Neural progenitor cell (in vitro differentiated cells): ENCODE data around the gene BRD1. TPM values are rescaled to one million over a fixed set of nuclear protein-coding genes. Genes with fewer than 3 reads are reported as not detected.

Source experiments
- DNase-seq: peaks from one replicate; pipeline ENCODE4 v3.0.0-alpha.2; 2016; ENCODE audit warnings: low spot score
- H2AFZ ChIP-seq: fragments of 200-600 bp; sonication (generic); replicated peaks from 2 replicates; pipeline ENCODE4 v1.6.1; 2016; ENCODE audit warnings: antibody characterized with exemption
- H3F3A ChIP-seq: fragments of 200-600 bp; sonication (generic); 2 replicates; pipeline ENCODE4 v1.6.1; 2016; ENCODE audit warnings: antibody characterized with exemption, low read depth
- H3K27ac ChIP-seq: fragments of 200-600 bp; sonication (generic); 2 replicates; pipeline ENCODE4 v1.5.1; 2016; ENCODE audit warnings: mild to moderate bottlenecking
- H3K27me3 ChIP-seq: fragments of 200-600 bp; sonication (generic); 2 replicates; pipeline ENCODE4 v1.6.1; 2016; ENCODE audit warnings: mild to moderate bottlenecking, moderate library complexity
- H3K36me3 ChIP-seq: fragments of 200-600 bp; sonication (generic); 2 replicates; pipeline ENCODE4 v1.5.1; 2016
- H3K4me1 ChIP-seq: fragments of 200-600 bp; sonication (generic); 2 replicates; pipeline ENCODE4 v1.6.1; 2016; ENCODE audit warnings: mixed run types
- H3K4me2 ChIP-seq: fragments of 200-600 bp; sonication (generic); 2 replicates; pipeline ENCODE4 v1.6.1; 2016
- H3K4me3 ChIP-seq: fragments of 200-600 bp; sonication (generic); 2 replicates; pipeline ENCODE4 v1.5.1; 2016
- H3K79me2 ChIP-seq: fragments of 200-600 bp; sonication (generic); 2 replicates; pipeline ENCODE4 v1.6.1; 2016; ENCODE audit warnings: low read depth
- H3K9ac ChIP-seq: fragments of 200-600 bp; sonication (generic); 2 replicates; pipeline ENCODE4 v1.6.1; 2016
- H3K9me3 ChIP-seq: fragments of 200-600 bp; sonication (generic); 2 replicates; pipeline ENCODE4 v1.5.1; 2016; ENCODE audit warnings: low read depth
- H4K20me1 ChIP-seq: fragments of 200-600 bp; sonication (generic); 2 replicates; pipeline ENCODE4 v1.6.1; 2016; ENCODE audit warnings: low read depth
- H3K27ac Mint-ChIP-seq: 3 replicates; pipeline ENCODE4 v1.8.0; 2021; ENCODE audit warnings: mixed read lengths
- H3K27me3 Mint-ChIP-seq: 2 replicates; pipeline ENCODE4 v1.8.0; 2022; ENCODE audit warnings: low read depth, mild to moderate bottlenecking, inconsistent platforms, moderate library complexity, mixed read lengths; ENCODE audit not compliant: insufficient read depth
- H3K36me3 Mint-ChIP-seq: 3 replicates; pipeline ENCODE4 v1.8.0; 2021; ENCODE audit warnings: mixed read lengths
- H3K4me1 Mint-ChIP-seq: 3 replicates; pipeline ENCODE4 v1.8.0; 2021; ENCODE audit warnings: mixed read lengths
- H3K4me3 Mint-ChIP-seq: 3 replicates; pipeline ENCODE4 v1.8.0; 2021; ENCODE audit warnings: mild to moderate bottlenecking, moderate library complexity, mixed read lengths
- H3K9me3 Mint-ChIP-seq: 3 replicates; pipeline ENCODE4 v1.8.0; 2020; ENCODE audit warnings: mixed read lengths
- EZH2 ChIP-seq: fragments of 200-600 bp; sonication (generic); IDR thresholded peaks from 2 replicates; pipeline ENCODE4 v1.6.1; 2017; ENCODE audit warnings: antibody characterized with exemption, mild to moderate bottlenecking, moderate library complexity
- EZH2phosphoT487 ChIP-seq: fragments of 200-600 bp; sonication (generic); IDR thresholded peaks from 2 replicates; pipeline ENCODE4 v1.6.1; 2017; ENCODE audit warnings: antibody characterized with exemption
- total RNA-seq: library from RNA; depleted of rRNA; stranded (reverse); fragments of >200 nt; gene quantifications from 2 replicates; pipeline ENCODE4 v1.2.3, GENCODE V29; 2015; ENCODE audit warnings: low replicate concordance
- TF ChIP-seq, protein P1 (sequence below): fragments of 200-600 bp; sonication (generic); IDR thresholded peaks from 2 replicates; pipeline ENCODE4 v1.5.1; 2017; ENCODE audit warnings: antibody characterized with exemption, mild to moderate bottlenecking

BRD1 gene
- total RNA-seq, 1 donor from 2014 or later = 31.2 TPM

DNA sequence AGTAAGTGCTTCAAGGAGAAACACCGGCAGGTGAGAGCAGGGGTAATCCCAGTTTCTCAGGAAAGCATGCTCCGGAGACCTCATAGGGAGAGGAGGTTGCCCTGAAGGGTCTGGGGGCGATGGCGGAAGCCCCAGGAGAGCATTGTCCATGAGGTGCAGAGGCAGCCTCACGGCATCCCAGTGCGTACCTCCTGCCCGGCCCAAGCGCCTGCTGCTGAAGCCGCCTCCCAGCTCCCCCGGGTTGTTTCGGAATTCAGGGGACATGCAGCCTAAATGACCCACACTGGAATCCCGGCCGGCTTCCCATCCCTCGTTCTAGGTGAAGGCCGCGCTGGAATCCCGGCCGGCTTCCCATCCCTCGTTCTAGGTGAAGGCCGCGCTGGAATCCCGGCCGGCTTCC, 28.7 kb upstream of the BRD1 start:
- no peak overlapping the region for H3K27ac ChIP-seq
- H3K79me2 ChIP-seq = peaks cover 73% of the 10 kb centered on the region
- no peaks in the 10 kb centered on the region for H3K9me3 ChIP-seq
- Mint-ChIP-seq H3K36me3 (peaks cover 12% of the 10 kb centered on the region), H3K4me1 (peaks cover 21% of the 10 kb centered on the region), H3K4me3 (peak overlapping the region; percentile 99), H3K9me3 (peaks cover 4% of the 10 kb centered on the region), H3K27me3 (peaks cover 21% of the 10 kb centered on the region), H3K27ac (peak overlapping the region; percentile 54)
- H3K4me3 ChIP-seq = no peak overlapping the region
- TF ChIP-seq, protein P1, sequence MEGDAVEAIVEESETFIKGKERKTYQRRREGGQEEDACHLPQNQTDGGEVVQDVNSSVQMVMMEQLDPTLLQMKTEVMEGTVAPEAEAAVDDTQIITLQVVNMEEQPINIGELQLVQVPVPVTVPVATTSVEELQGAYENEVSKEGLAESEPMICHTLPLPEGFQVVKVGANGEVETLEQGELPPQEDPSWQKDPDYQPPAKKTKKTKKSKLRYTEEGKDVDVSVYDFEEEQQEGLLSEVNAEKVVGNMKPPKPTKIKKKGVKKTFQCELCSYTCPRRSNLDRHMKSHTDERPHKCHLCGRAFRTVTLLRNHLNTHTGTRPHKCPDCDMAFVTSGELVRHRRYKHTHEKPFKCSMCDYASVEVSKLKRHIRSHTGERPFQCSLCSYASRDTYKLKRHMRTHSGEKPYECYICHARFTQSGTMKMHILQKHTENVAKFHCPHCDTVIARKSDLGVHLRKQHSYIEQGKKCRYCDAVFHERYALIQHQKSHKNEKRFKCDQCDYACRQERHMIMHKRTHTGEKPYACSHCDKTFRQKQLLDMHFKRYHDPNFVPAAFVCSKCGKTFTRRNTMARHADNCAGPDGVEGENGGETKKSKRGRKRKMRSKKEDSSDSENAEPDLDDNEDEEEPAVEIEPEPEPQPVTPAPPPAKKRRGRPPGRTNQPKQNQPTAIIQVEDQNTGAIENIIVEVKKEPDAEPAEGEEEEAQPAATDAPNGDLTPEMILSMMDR = no peak
- TF ChIP-seq EZH2 = no peak
- TF ChIP-seq EZH2phosphoT487 = no peak
- H3K27me3 ChIP-seq = peaks cover 18% of the 10 kb centered on the region
- H3K9ac ChIP-seq = no peak overlapping the region
- no peak overlapping the region for H2AFZ ChIP-seq
- DNase-seq = no peak
- H3K4me1 ChIP-seq = peaks cover 16% of the 10 kb centered on the region
- H3F3A ChIP-seq = peaks cover 12% of the 10 kb centered on the region
- peaks cover 56% of the 10 kb centered on the region for H4K20me1 ChIP-seq
- H3K36me3 ChIP-seq = no peaks in the 10 kb centered on the region
- peak overlapping the region; percentile 92 for H3K4me2 ChIP-seq

DNA sequence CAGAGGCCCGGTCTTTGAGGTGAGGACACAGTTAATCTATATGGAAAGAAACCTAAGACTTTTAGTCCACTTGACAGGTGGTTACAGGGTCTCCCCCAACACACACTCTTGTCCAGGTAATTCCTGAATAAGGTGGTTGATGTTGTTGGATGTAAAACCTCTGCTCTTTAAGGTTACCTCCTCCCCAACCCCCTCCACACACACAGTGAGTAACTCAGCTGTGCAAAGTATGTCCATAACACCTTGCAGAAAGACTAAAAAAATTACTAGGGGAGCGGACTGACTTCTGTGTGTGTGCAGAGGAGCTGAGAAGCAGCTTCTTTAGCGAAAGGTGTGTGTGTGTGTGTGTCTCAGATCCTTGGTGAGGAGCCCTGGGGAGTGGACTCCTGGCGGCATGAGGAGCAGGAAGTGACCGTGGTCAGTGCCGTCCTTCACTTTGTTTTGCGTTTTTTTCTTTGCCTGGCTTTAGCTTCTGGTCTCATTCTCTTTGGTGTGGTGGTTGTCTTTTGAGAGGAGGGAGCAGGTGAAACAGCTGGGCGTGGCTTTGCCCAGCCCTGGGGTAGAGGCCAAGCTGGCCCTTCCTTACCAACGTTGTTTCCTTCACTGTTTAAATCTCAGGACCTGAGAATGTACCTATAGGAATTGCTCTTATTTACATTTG, 27.7 kb upstream of the BRD1 start:
- no peak overlapping the region for H2AFZ ChIP-seq
- H3K79me2 ChIP-seq = peaks cover 63% of the 10 kb centered on the region
- Mint-ChIP-seq H3K36me3 (peaks cover 10% of the 10 kb centered on the region), H3K4me3 (peak overlapping the region; percentile 99), H3K27me3 (peaks cover 29% of the 10 kb centered on the region), H3K9me3 (peaks cover 3% of the 10 kb centered on the region), H3K4me1 (peaks cover 21% of the 10 kb centered on the region), H3K27ac (no peak overlapping the region)
- H3K9ac ChIP-seq = peak overlapping the region; percentile 43
- H3F3A ChIP-seq = peaks cover 12% of the 10 kb centered on the region
- peak overlapping the region; percentile 70 for H3K4me3 ChIP-seq
- H3K4me1 ChIP-seq = peaks cover 16% of the 10 kb centered on the region
- H3K27me3 ChIP-seq = peaks cover 28% of the 10 kb centered on the region
- no peak overlapping the region for H3K27ac ChIP-seq
- DNase-seq = no peak
- H3K4me2 ChIP-seq = peak overlapping the region; percentile 92
- peaks cover 56% of the 10 kb centered on the region for H4K20me1 ChIP-seq
- TF ChIP-seq, protein P1 = no peak
- TF ChIP-seq EZH2phosphoT487 (no peak), EZH2 (no peak)
- H3K36me3 ChIP-seq = no peaks in the 10 kb centered on the region
- H3K9me3 ChIP-seq = no peaks in the 10 kb centered on the region

GRCh38 chr22:49853981-49854831, 26.5 kb upstream of the BRD1 start:
- peak overlapping the region; percentile 99 for H3K4me3 Mint-ChIP-seq
- peaks cover 12% of the 10 kb centered on the region for H3F3A ChIP-seq
- H3K27me3 Mint-ChIP-seq = peaks cover 36% of the 10 kb centered on the region
- H3K4me3 ChIP-seq = peak overlapping the region; percentile 70
- peak overlapping the region; percentile 25 for H3K9ac ChIP-seq
- H3K27ac Mint-ChIP-seq = peak overlapping the region; percentile 99
- peak; percentile 68 for DNase-seq
- H3K27me3 ChIP-seq = peaks cover 39% of the 10 kb centered on the region
- peaks cover 22% of the 10 kb centered on the region for H3K4me1 ChIP-seq
- no peak overlapping the region for H3K27ac ChIP-seq
- peaks cover 59% of the 10 kb centered on the region for H4K20me1 ChIP-seq
- peaks cover 51% of the 10 kb centered on the region for H3K79me2 ChIP-seq
- no peaks in the 10 kb centered on the region for H3K36me3 ChIP-seq
- H2AFZ ChIP-seq = no peak overlapping the region
- peaks cover 3% of the 10 kb centered on the region for H3K9me3 Mint-ChIP-seq
- peaks cover 21% of the 10 kb centered on the region for H3K4me1 Mint-ChIP-seq
- TF ChIP-seq, protein P1 = no peak
- no peak for TF ChIP-seq EZH2phosphoT487
- H3K36me3 Mint-ChIP-seq = peaks cover 10% of the 10 kb centered on the region
- no peaks in the 10 kb centered on the region for H3K9me3 ChIP-seq
- peak overlapping the region; percentile 92 for H3K4me2 ChIP-seq
